Endothelial cell of umbilical vein (primary cell): ENCODE data around the gene UQCC2. TPM values are rescaled to one million over a fixed set of nuclear protein-coding genes. Genes with fewer than 3 reads are reported as not detected.

Experiments used
- BruUV-seq: library from RNA; stranded (reverse); fragments of 400-500 nt; replicated peaks from 2 replicates; lab custom pipeline; 2021; lab: Mats Ljungman, UMichigan
- CTCF ChIA-PET: fragments of 300-600, 350-600 bp; sonication (Branson Sonifier 250); formaldehyde crosslinking; loops from one replicate; lab custom pipeline; 2021; ENCODE audit warnings: antibody characterized with exemption, inconsistent platforms; lab: Charles Lee
- POLR2A ChIA-PET: fragments of 300-600, 350-600 bp; sonication (Branson Sonifier 250); formaldehyde crosslinking; loops from one replicate; lab custom pipeline; 2021; ENCODE audit warnings: antibody characterized with exemption, inconsistent platforms; lab: Charles Lee
- DNase-seq: peaks from one replicate; pipeline ENCODE4 v3.0.0-alpha.2; 2011; ENCODE audit warnings: low read depth, low spot score
- FAIRE-seq: peaks from 2 replicates; lab custom pipeline; 2011; peaks lifted over from hg19 to GRCh38; lab: Jason Lieb, UNC
- H2AFZ ChIP-seq: 2 replicates; pipeline ENCODE4 v1.6.0; 2012; ENCODE audit warnings: low read depth, low read length, control low read depth, inconsistent platforms
- H3K27ac ChIP-seq: 2 replicates; pipeline ENCODE4 v1.5.1; 2011; ENCODE audit warnings: low read depth, mild to moderate bottlenecking, control low read depth, low read length, moderate library complexity; ENCODE audit not compliant: insufficient read depth
- H3K27me3 ChIP-seq, 2 experiments: 2 replicates each; pipeline versions ENCODE4 v1.6.0 to v1.6.1; 2011; ENCODE audit warnings: low read length in 2 of 2, mixed read lengths in 1 of 2; ENCODE audit not compliant: control insufficient read depth in 2 of 2, insufficient read depth in 2 of 2
- H3K36me3 ChIP-seq, 2 experiments: 2 replicates in 1 of 2; 3 replicates in 1 of 2; pipeline ENCODE4 v1.5.1; 2011; ENCODE audit warnings: low read length in 2 of 2, mild to moderate bottlenecking in 1 of 2, moderate library complexity in 1 of 2; ENCODE audit not compliant: control insufficient read depth in 2 of 2, insufficient read depth in 2 of 2; ENCODE audit errors: extremely low read depth in 1 of 2
- H3K4me1 ChIP-seq: 3 replicates; pipeline ENCODE4 v1.5.1; 2011; ENCODE audit warnings: mild to moderate bottlenecking, low read length; ENCODE audit not compliant: control insufficient read depth, insufficient read depth; ENCODE audit errors: extremely low read depth
- H3K4me2 ChIP-seq: 2 replicates; pipeline ENCODE4 v1.6.1; 2011; ENCODE audit warnings: low read length, control low read depth, mixed read lengths; ENCODE audit not compliant: insufficient read depth
- H3K4me3 ChIP-seq, 3 experiments: fragments of 200-600 bp in 1 of 3; sonication (generic), shearing (Covaris generic) in 1 of 3; replicated peaks in 1 of 3; 2 replicates each; pipeline ENCODE4 v1.5.1; 2011 to 2016; ENCODE audit warnings: control low read depth in 3 of 3, low read length in 3 of 3, mild to moderate bottlenecking in 2 of 3, inconsistent platforms in 1 of 3, low read depth in 1 of 3, moderate library complexity in 1 of 3; ENCODE audit not compliant: insufficient read depth in 1 of 3
- H3K79me2 ChIP-seq: 2 replicates; pipeline ENCODE4 v1.6.0; 2012; ENCODE audit warnings: low read length, inconsistent platforms; ENCODE audit not compliant: control insufficient read depth, insufficient read depth
- H3K9ac ChIP-seq: replicated peaks from 2 replicates; pipeline ENCODE3; 2011; ENCODE audit warnings: low read length, control low read depth; ENCODE audit not compliant: insufficient read depth; ENCODE audit errors: extremely low read depth
- H3K9me1 ChIP-seq: replicated peaks from 3 replicates; pipeline ENCODE4 v1.6.0; 2011; ENCODE audit warnings: mild to moderate bottlenecking, low read length; ENCODE audit not compliant: control insufficient read depth, insufficient read depth; ENCODE audit errors: extremely low read depth
- H3K9me3 ChIP-seq: replicated peaks from 2 replicates; pipeline ENCODE4 v1.5.1; 2012; ENCODE audit warnings: low read length, inconsistent platforms; ENCODE audit not compliant: control insufficient read depth, insufficient read depth
- H4K20me1 ChIP-seq: replicated peaks from 2 replicates; pipeline ENCODE3; 2011; ENCODE audit warnings: mild to moderate bottlenecking, low read length; ENCODE audit not compliant: control insufficient read depth, insufficient read depth; ENCODE audit errors: extremely low read depth
- CTCF ChIP-seq, 2 donors: IDR thresholded peaks; 1 replicate in 1 of 2; 2 replicates in 1 of 2; pipeline ENCODE4 v1.5.1; 2011; ENCODE audit warnings: low read length in 2 of 2, mild to moderate bottlenecking in 2 of 2, moderate library complexity in 2 of 2, control low read depth in 1 of 2, inconsistent platforms in 1 of 2, low read depth in 1 of 2; ENCODE audit not compliant: insufficient read depth in 1 of 2; ENCODE audit errors: extremely low read depth in 1 of 2
- EZH2 ChIP-seq: IDR thresholded peaks from 2 replicates; pipeline ENCODE4 v1.6.1; 2012; ENCODE audit warnings: borderline replicate concordance, low read depth, mild to moderate bottlenecking, moderate library complexity, low read length, inconsistent platforms; ENCODE audit not compliant: severe bottlenecking
- FOS ChIP-seq: IDR thresholded peaks from 2 replicates; pipeline ENCODE4 v1.6.1; 2011; ENCODE audit warnings: mild to moderate bottlenecking, low read length, moderate library complexity, borderline replicate concordance; ENCODE audit not compliant: insufficient read depth
- GATA2 ChIP-seq: IDR thresholded peaks from 2 replicates; pipeline ENCODE4 v1.7.0; 2011; ENCODE audit warnings: low read depth, mild to moderate bottlenecking, moderate library complexity, mixed read lengths, low read length; ENCODE audit not compliant: insufficient read length, insufficient read depth
- JUN ChIP-seq: IDR thresholded peaks from 2 replicates; pipeline ENCODE4 v1.6.1; 2011; ENCODE audit warnings: borderline replicate concordance, low read depth; ENCODE audit not compliant: insufficient read length, insufficient read depth
- MAX ChIP-seq: IDR thresholded peaks from 2 replicates; pipeline ENCODE4 v1.6.1; 2011; ENCODE audit not compliant: insufficient read depth, insufficient read length
- MYC ChIP-seq: IDR thresholded peaks from one replicate; pipeline ENCODE4 v1.6.1; 2011; ENCODE audit warnings: mild to moderate bottlenecking, low read depth, low read length
- POLR2A ChIP-seq: IDR thresholded peaks from 2 replicates; pipeline ENCODE4 v1.6.1; 2012; ENCODE audit warnings: low read depth, mild to moderate bottlenecking, control low read depth, low read length
- POLR2AphosphoS5 ChIP-seq: IDR thresholded peaks from 2 replicates; pipeline ENCODE4 v1.6.1; 2012; ENCODE audit warnings: low read depth, mild to moderate bottlenecking, control low read depth, low read length, moderate library complexity; ENCODE audit not compliant: insufficient read depth
- dilution Hi-C: fragments of 300-500 bp; cut with MboI; formaldehyde crosslinking; loops from one replicate; pipeline ENCODE4 v1.15.0; 2019; ENCODE audit warnings: low sequenced_read_pairs; ENCODE audit not compliant: extremely low pct_ligation_motif_present
- intact Hi-C: fragments of 100-400 bp; cut with micrococcal nuclease; formaldehyde crosslinking; loops from one replicate; pipeline ENCODE4 v1.10.0; 2022
- polyA plus RNA-seq, 4 experiments: library from polyadenylated mRNA; depleted of rRNA in 3 of 4; stranded (reverse) in 3 of 4; unstranded in 1 of 4; fragments of >200 nt; gene quantifications; 2 replicates each; pipeline versions ENCODE4 v1.2.1 to v1.2.3, GENCODE V29; 2011 to 2012; ENCODE audit warnings: missing spikeins in 1 of 4
- total RNA-seq: library from RNA; stranded (reverse); gene quantifications from 2 replicates; pipeline ENCODE4 v1.2.3, GENCODE V29; 2021

UQCC2 gene
- total and polyA plus RNA-seq, 2 donors (not counting 3 experiments of a cell fraction or from before 2014, with no cell fraction given) = 46.3 to 95.3 TPM

GRCh38 chr6:33705955-33706725 is 5.4 kb downstream of the UQCC2 start:
- no peaks in the 10 kb centered on the region for H3K9me3 ChIP-seq
- intact Hi-C loops = no loop called here
- FAIRE-seq (no peak), DNase-seq (no peak)
- H3K79me2 ChIP-seq = peaks cover 23% of the 10 kb centered on the region
- no peak overlapping the region for H3K9ac ChIP-seq
- H3K36me3 ChIP-seq = peaks cover 4 to 5% of the 10 kb centered on the region in 2 experiments
- no TSS peak for BruUV-seq
- H3K4me2 ChIP-seq = no peak overlapping the region
- H3K4me3 ChIP-seq = no peak overlapping the region
- H3K9me1 ChIP-seq = no peaks in the 10 kb centered on the region
- no peak for TF ChIP-seq JUN
- no peak for TF ChIP-seq GATA2
- no peak for TF ChIP-seq CTCF (IDR thresholded peaks at IDR 0.05; ENCODE audit: extremely low read depth in 1 of 2, insufficient read depth in 1 of 2, low read depth in 1 of 2, low read length in 2 of 2)
- no peak for TF ChIP-seq EZH2
- TF ChIP-seq FOS = no peak
- no peak for TF ChIP-seq MYC
- TF ChIP-seq POLR2AphosphoS5 = no peak
- TF ChIP-seq POLR2A = no peak
- TF ChIP-seq MAX = no peak
- H3K27me3 ChIP-seq = no peaks in the 10 kb centered on the region
- dilution Hi-C loops = no loop called here
- H4K20me1 ChIP-seq = no peaks in the 10 kb centered on the region
- no peak overlapping the region for H3K27ac ChIP-seq
- ChIA-PET POLR2A (no interaction called here), CTCF (interaction anchor here (1.3 to 1.9 kb wide), 3 partner anchors 9 to 116 kb away, joined by 5 to 6 read pairs (median 5); no protein-coding TSS in a partner anchor)
- peaks cover 11% of the 10 kb centered on the region for H3K4me1 ChIP-seq
- H2AFZ ChIP-seq = no peak overlapping the region
